Measurements from ENCODE around the gene LY6G6C. TPM values are rescaled to one million over a fixed set of nuclear protein-coding genes. Genes with fewer than 3 reads are reported as not detected.

LY6G6C gene
- total and polyA plus RNA-seq, 2 of the 13 experiments (the other 11 are each of a cell fraction or from before 2014, with no cell fraction given): 0.15 TPM; not detected in 1

DNA sequence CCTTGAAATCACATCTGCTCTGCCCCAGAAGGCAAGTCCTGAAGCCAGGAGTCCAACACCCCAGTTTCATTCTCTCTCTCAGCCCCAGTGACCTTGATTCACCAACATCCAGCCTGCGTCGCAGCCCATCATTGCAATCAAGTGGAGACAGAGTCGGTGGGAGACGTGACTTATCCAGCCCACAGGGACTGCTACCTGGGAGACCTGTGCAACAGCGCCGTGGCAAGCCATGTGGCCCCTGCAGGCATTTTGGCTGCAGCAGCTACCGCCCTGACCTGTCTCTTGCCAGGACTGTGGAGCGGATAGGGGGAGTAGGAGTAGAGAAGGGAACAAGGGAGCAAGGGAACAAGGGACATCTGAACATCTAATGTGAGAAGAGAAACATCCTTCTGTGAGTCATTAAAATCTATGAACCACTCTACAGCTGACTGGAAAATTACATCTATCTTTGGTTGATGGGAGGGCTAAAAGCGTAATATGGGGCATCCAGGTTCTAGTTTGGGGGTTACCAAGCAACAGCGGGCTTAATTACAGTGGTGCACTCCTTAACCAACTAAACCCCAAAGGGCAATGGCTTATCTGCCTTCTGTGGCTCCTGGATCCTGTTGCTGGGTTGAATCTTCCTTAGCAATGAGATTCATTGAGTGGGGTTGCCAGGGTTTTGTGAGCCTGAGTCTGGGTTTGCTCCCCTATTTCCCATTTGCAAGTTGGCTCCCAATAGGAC lies 3.9 kb downstream of the LY6G6C start (continued):
- TF ChIP-seq, protein P1, sequence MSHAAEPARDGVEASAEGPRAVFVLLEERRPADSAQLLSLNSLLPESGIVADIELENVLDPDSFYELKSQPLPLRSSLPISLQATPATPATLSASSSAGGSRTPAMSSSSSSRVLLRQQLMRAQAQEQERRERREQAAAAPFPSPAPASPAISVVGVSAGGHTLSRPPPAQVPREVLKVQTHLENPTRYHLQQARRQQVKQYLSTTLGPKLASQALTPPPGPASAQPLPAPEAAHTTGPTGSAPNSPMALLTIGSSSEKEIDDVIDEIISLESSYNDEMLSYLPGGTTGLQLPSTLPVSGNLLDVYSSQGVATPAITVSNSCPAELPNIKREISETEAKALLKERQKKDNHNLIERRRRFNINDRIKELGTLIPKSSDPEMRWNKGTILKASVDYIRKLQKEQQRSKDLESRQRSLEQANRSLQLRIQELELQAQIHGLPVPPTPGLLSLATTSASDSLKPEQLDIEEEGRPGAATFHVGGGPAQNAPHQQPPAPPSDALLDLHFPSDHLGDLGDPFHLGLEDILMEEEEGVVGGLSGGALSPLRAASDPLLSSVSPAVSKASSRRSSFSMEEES (CRISPR knock-in tag; IDR thresholded peaks at IDR 0.05): no peak
- TF ChIP-seq CBX2 (IDR thresholded peaks at IDR 0.05; ENCODE audit: low read depth, low read length): no peak
- TF ChIP-seq CBX2 (CRISPR knock-in tag; IDR thresholded peaks at IDR 0.05; ENCODE audit: low read depth): no peak
- TF ChIP-seq NBN (conservative IDR thresholded peaks at IDR 0.05): no peak
- TF ChIP-seq, protein P2, sequence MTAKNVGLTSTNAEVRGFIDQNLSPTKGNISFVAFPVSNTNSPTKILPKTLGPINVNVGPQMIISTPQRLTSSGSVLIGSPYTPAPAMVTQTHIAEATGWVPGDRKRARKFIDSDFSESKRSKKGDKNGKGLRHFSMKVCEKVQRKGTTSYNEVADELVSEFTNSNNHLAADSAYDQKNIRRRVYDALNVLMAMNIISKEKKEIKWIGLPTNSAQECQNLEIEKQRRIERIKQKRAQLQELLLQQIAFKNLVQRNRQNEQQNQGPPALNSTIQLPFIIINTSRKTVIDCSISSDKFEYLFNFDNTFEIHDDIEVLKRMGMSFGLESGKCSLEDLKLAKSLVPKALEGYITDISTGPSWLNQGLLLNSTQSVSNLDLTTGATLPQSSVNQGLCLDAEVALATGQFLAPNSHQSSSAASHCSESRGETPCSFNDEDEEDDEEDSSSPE (CRISPR knock-in tag; IDR thresholded peaks at IDR 0.05): no peak
- no peak for TF ChIP-seq ZNF337 (CRISPR knock-in tag; IDR thresholded peaks at IDR 0.05; ENCODE audit: borderline replicate concordance, low read depth)
- peak; percentile 34; the same call in 1 of the 2 replicates for TF ChIP-seq SMC3 (IDR thresholded peaks at IDR 0.05; ENCODE audit: low read length)
- no peak for TF ChIP-seq ZNF234 (CRISPR knock-in tag; conservative IDR thresholded peaks at IDR 0.05)
- TF ChIP-seq, protein P3, sequence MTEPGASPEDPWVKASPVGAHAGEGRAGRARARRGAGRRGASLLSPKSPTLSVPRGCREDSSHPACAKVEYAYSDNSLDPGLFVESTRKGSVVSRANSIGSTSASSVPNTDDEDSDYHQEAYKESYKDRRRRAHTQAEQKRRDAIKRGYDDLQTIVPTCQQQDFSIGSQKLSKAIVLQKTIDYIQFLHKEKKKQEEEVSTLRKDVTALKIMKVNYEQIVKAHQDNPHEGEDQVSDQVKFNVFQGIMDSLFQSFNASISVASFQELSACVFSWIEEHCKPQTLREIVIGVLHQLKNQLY (CRISPR knock-in tag; IDR thresholded peaks at IDR 0.05): no peak
- no peak for TF ChIP-seq NFE2L1 (CRISPR knock-in tag; IDR thresholded peaks at IDR 0.05; ENCODE audit: borderline replicate concordance)
- TF ChIP-seq KLF13 (CRISPR knock-in tag; IDR thresholded peaks at IDR 0.05): no peak
- no peak for TF ChIP-seq ZNF782 (CRISPR knock-in tag; IDR thresholded peaks at IDR 0.05; ENCODE audit: borderline replicate concordance)
- TF ChIP-seq ZFP90 (CRISPR knock-in tag; IDR thresholded peaks at IDR 0.05; ENCODE audit: borderline replicate concordance): no peak
- no peak for TF ChIP-seq JARID2 (CRISPR knock-in tag; IDR thresholded peaks at IDR 0.05; ENCODE audit: insufficient replicate concordance)
- no peak for TF ChIP-seq BRCA1 (CRISPR knock-in tag; IDR thresholded peaks at IDR 0.05)
- no peak for TF ChIP-seq BCL6 (CRISPR knock-in tag; IDR thresholded peaks at IDR 0.05)
- TF ChIP-seq ZSCAN22 (CRISPR knock-in tag; IDR thresholded peaks at IDR 0.05): no peak
- TF ChIP-seq, protein P4, sequence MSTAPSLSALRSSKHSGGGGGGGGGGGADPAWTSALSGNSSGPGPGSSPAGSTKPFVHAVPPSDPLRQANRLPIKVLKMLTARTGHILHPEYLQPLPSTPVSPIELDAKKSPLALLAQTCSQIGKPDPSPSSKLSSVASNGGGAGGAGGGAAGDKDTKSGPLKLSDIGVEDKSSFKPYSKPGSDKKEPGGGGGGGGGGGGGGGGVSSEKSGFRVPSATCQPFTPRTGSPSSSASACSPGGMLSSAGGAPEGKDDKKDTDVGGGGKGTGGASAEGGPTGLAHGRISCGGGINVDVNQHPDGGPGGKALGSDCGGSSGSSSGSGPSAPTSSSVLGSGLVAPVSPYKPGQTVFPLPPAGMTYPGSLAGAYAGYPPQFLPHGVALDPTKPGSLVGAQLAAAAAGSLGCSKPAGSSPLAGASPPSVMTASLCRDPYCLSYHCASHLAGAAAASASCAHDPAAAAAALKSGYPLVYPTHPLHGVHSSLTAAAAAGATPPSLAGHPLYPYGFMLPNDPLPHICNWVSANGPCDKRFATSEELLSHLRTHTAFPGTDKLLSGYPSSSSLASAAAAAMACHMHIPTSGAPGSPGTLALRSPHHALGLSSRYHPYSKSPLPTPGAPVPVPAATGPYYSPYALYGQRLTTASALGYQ (CRISPR knock-in tag; IDR thresholded peaks at IDR 0.05): no peak
- TF ChIP-seq FOXA3 (CRISPR knock-in tag; IDR thresholded peaks at IDR 0.05): 0 out of 2 replicates have a peak, but pooled peaks have one; percentile 16
- no peak for TF ChIP-seq RAD51 (IDR thresholded peaks at IDR 0.05; ENCODE audit: borderline replicate concordance)

All from HepG2 (cell line).